ENCODE results near the gene NELL2.

Gene NELL2

DNA sequence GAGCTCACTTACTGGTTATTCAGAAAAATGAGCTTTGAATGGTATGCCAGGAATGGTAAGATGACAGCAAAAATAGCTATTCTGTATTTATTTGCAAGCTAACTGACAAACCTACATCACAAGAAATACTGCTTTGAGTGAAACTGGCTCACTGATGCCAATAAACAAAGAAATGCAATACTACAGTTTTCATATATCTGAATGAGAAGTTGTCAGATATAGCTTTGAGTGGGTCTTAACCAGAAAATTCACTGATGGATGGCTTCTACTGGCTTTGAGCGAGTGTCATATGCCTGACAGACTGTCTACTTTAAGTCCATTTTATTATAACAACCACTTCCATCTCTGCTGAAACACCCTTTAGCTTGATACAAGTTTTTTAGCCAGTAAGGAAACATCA is 330.1 kb downstream of the NELL2 start:
- no peak overlapping the region for H2AK5ac ChIP-seq (ENCODE audit: low read length)
- H3K4me2 ChIP-seq (ENCODE audit: low read length), result no peak overlapping the region
- no peak overlapping the region for H3K4ac ChIP-seq (ENCODE audit: low read depth, low read length)
- H3K27me3 ChIP-seq (ENCODE audit: insufficient read depth, low read length), result no peaks in the 10 kb centered on the region
- H2BK120ac ChIP-seq (ENCODE audit: insufficient read depth, low read length, poor library complexity), result no peak overlapping the region
- no peaks in the 10 kb centered on the region for H3K36me3 ChIP-seq (ENCODE audit: control insufficient read depth in 1 of 2, insufficient read depth in 2 of 2, low read length in 2 of 2)
- no peak overlapping the region for H3K23ac ChIP-seq (ENCODE audit: low read length)
- H3K4me1 ChIP-seq (ENCODE audit: control insufficient read depth in 1 of 2, insufficient read depth in 2 of 2, low read length in 2 of 2), result peaks cover 0 to 2% of the 10 kb centered on the region in 2 experiments
- no peak overlapping the region for H3K9ac ChIP-seq (ENCODE audit: low read length)
- DNase-seq, result no peak
- no peak overlapping the region for H4K8ac ChIP-seq (ENCODE audit: low read depth, low read length)
- H2AFZ ChIP-seq (ENCODE audit: insufficient read depth, low read length, poor library complexity), result no peak overlapping the region
- H2BK5ac ChIP-seq (ENCODE audit: low read depth, low read length, poor library complexity), result no peak overlapping the region
- no peak overlapping the region for H3K4me3 ChIP-seq (ENCODE audit: low read depth, low read length)
- H3K18ac ChIP-seq (ENCODE audit: low read length), result no peak overlapping the region
- H3K9me3 ChIP-seq (ENCODE audit: insufficient read depth, low read depth, low read length), result no peaks in the 10 kb centered on the region
- H3K79me1 ChIP-seq (ENCODE audit: low read length), result no peaks in the 10 kb centered on the region
- no CpG with 5 or more reads among the region's 1 CpG for WGBS (ENCODE audit: extremely low coverage, insufficient coverage, insufficient read length)
- H3K79me2 ChIP-seq (ENCODE audit: control insufficient read depth, insufficient read depth, low read length, poor library complexity), result no peaks in the 10 kb centered on the region
- H2BK12ac ChIP-seq (ENCODE audit: low read length), result no peak overlapping the region
- no peak overlapping the region for H3K27ac ChIP-seq (ENCODE audit: low read depth, low read length)
- no peak overlapping the region for H3K14ac ChIP-seq (ENCODE audit: low read length)
- H4K91ac ChIP-seq (ENCODE audit: low read depth, low read length), result no peak overlapping the region
- H4K12ac ChIP-seq (ENCODE audit: low read depth, low read length), result no peak overlapping the region

DNA sequence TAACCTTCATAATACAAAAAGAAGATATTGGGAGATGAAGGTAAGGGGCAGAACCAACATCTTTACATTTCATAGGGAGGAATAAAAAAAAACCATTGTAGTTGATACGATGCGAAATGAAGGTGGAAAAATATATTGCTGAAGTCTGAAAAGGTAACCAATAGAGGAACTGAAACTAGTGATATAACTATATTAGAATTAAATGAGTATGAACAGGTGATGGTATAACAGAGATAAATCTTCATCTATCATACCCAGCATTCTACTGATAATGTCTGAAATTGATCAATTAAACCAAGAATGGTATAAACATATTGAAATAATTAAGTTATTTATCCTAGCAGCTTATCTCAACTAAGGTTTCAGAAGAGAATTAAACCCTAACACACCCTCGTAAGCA is 332.1 kb downstream of the NELL2 start:
- WGBS (ENCODE audit: extremely low coverage, insufficient coverage, insufficient read length), result no CpG with 5 or more reads among the region's 3 CpGs

DNA sequence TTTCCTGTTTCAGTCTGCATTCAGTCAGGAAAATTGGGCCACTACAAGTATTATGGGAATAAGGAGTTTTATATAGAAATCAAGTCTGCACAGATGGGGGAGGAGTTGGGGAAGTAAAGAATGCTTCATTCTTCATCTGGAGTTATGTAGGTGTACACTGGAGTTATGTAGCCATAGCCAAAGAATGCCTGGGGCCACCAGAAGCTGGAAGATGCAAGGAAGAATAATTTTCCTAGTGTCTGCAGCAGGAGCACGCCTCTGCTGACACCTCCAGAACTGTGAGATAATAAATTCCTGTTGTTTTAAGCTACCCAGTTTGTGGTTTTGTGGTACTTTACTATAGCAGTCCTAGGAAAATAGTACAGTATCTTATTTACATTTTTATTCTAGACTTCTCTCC is 333.4 kb downstream of the NELL2 start:
- peaks cover 0 to 2% of the 10 kb centered on the region in 2 experiments for H3K4me1 ChIP-seq (ENCODE audit: control insufficient read depth in 1 of 2, insufficient read depth in 2 of 2, low read length in 2 of 2)

More for the DNA sequence above, 332.1 kb downstream of the NELL2 start:
- no peak overlapping the region for H3K14ac ChIP-seq (ENCODE audit: low read length)
- no peak overlapping the region for H3K23ac ChIP-seq (ENCODE audit: low read length)
- no peak overlapping the region for H3K27ac ChIP-seq (ENCODE audit: low read depth, low read length)
- H3K4me3 ChIP-seq (ENCODE audit: low read depth, low read length), result no peak overlapping the region
- no peak overlapping the region for H2AFZ ChIP-seq (ENCODE audit: insufficient read depth, low read length, poor library complexity)
- H4K8ac ChIP-seq (ENCODE audit: low read depth, low read length), result no peak overlapping the region
- no peak overlapping the region for H2BK5ac ChIP-seq (ENCODE audit: low read depth, low read length, poor library complexity)
- no peak overlapping the region for H3K4me2 ChIP-seq (ENCODE audit: low read length)
- H2AK5ac ChIP-seq (ENCODE audit: low read length), result no peak overlapping the region
- no peak overlapping the region for H3K9ac ChIP-seq (ENCODE audit: low read length)
- no peak overlapping the region for H3K18ac ChIP-seq (ENCODE audit: low read length)
- H3K9me3 ChIP-seq (ENCODE audit: insufficient read depth, low read depth, low read length), result no peaks in the 10 kb centered on the region
- no peak overlapping the region for H4K12ac ChIP-seq (ENCODE audit: low read depth, low read length)
- H3K4ac ChIP-seq (ENCODE audit: low read depth, low read length), result no peak overlapping the region
- no peaks in the 10 kb centered on the region for H3K27me3 ChIP-seq (ENCODE audit: insufficient read depth, low read length)
- no peak overlapping the region for H4K91ac ChIP-seq (ENCODE audit: low read depth, low read length)
- H3K4me1 ChIP-seq (ENCODE audit: control insufficient read depth in 1 of 2, insufficient read depth in 2 of 2, low read length in 2 of 2), result peaks cover 0 to 2% of the 10 kb centered on the region in 2 experiments
- H2BK12ac ChIP-seq (ENCODE audit: low read length), result no peak overlapping the region
- no peaks in the 10 kb centered on the region for H3K79me1 ChIP-seq (ENCODE audit: low read length)
- H3K79me2 ChIP-seq (ENCODE audit: control insufficient read depth, insufficient read depth, low read length, poor library complexity), result no peaks in the 10 kb centered on the region
- no peaks in the 10 kb centered on the region for H3K36me3 ChIP-seq (ENCODE audit: control insufficient read depth in 1 of 2, insufficient read depth in 2 of 2, low read length in 2 of 2)
- H2BK120ac ChIP-seq (ENCODE audit: insufficient read depth, low read length, poor library complexity), result no peak overlapping the region
- no peak for DNase-seq

DNA sequence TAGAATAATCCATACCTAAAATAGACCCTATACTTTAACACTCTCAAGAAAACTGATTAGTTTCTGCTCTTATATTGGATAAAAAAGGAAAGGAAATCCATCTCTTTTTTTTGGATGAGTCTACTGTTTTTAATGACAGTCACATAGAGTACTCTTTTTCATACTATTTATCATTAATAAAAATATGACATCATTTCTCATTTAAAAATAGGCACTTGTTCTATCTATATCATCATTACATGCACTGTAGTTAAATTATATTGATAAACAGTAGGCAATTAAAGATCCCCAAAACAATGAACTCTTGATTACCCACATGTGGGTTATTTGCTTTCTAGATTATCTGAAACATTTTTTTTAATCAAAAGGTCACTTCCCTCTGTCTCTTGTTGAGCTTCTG is 338.8 kb downstream of the NELL2 start:
- H2AK5ac ChIP-seq (ENCODE audit: low read length), result no peak overlapping the region
- H3K14ac ChIP-seq (ENCODE audit: low read length), result no peak overlapping the region
- no peak overlapping the region for H4K12ac ChIP-seq (ENCODE audit: low read depth, low read length)
- H3K27me3 ChIP-seq (ENCODE audit: insufficient read depth, low read length), result no peaks in the 10 kb centered on the region
- H3K4ac ChIP-seq (ENCODE audit: low read depth, low read length), result no peak overlapping the region
- H3K18ac ChIP-seq (ENCODE audit: low read length), result no peak overlapping the region
- no peak overlapping the region for H2BK5ac ChIP-seq (ENCODE audit: low read depth, low read length, poor library complexity)
- no peak overlapping the region for H2BK12ac ChIP-seq (ENCODE audit: low read length)
- H3K4me1 ChIP-seq (ENCODE audit: control insufficient read depth in 1 of 2, insufficient read depth in 2 of 2, low read length in 2 of 2), result no peaks in the 10 kb centered on the region
- no peak overlapping the region for H2BK120ac ChIP-seq (ENCODE audit: insufficient read depth, low read length, poor library complexity)
- H4K91ac ChIP-seq (ENCODE audit: low read depth, low read length), result no peak overlapping the region
- no peaks in the 10 kb centered on the region for H3K79me2 ChIP-seq (ENCODE audit: control insufficient read depth, insufficient read depth, low read length, poor library complexity)
- H3K23ac ChIP-seq (ENCODE audit: low read length), result no peak overlapping the region
- H3K27ac ChIP-seq (ENCODE audit: low read depth, low read length), result no peak overlapping the region
- no peaks in the 10 kb centered on the region for H3K9me3 ChIP-seq (ENCODE audit: insufficient read depth, low read depth, low read length)
- H3K4me3 ChIP-seq (ENCODE audit: low read depth, low read length), result no peak overlapping the region
- H2AFZ ChIP-seq (ENCODE audit: insufficient read depth, low read length, poor library complexity), result no peak overlapping the region
- H4K8ac ChIP-seq (ENCODE audit: low read depth, low read length), result no peak overlapping the region
- H3K4me2 ChIP-seq (ENCODE audit: low read length), result no peak overlapping the region
- H3K9ac ChIP-seq (ENCODE audit: low read length), result no peak overlapping the region
- no peak for DNase-seq
- no peaks in the 10 kb centered on the region for H3K36me3 ChIP-seq (ENCODE audit: control insufficient read depth in 1 of 2, insufficient read depth in 2 of 2, low read length in 2 of 2)
- H3K79me1 ChIP-seq (ENCODE audit: low read length), result no peaks in the 10 kb centered on the region

More for the DNA sequence above, 333.4 kb downstream of the NELL2 start:
- H3K4ac ChIP-seq (ENCODE audit: low read depth, low read length), result no peak overlapping the region
- no peak overlapping the region for H2BK5ac ChIP-seq (ENCODE audit: low read depth, low read length, poor library complexity)
- no peak overlapping the region for H2BK120ac ChIP-seq (ENCODE audit: insufficient read depth, low read length, poor library complexity)
- no peak overlapping the region for H4K91ac ChIP-seq (ENCODE audit: low read depth, low read length)
- H3K4me3 ChIP-seq (ENCODE audit: low read depth, low read length), result no peak overlapping the region
- no peak overlapping the region for H3K23ac ChIP-seq (ENCODE audit: low read length)
- H3K27ac ChIP-seq (ENCODE audit: low read depth, low read length), result no peak overlapping the region
- H4K12ac ChIP-seq (ENCODE audit: low read depth, low read length), result no peak overlapping the region
- WGBS (ENCODE audit: extremely low coverage, insufficient coverage, insufficient read length), result no CpG with 5 or more reads among the region's 1 CpG
- H2AK5ac ChIP-seq (ENCODE audit: low read length), result no peak overlapping the region
- DNase-seq, result no peak
- H3K4me2 ChIP-seq (ENCODE audit: low read length), result no peak overlapping the region
- H3K14ac ChIP-seq (ENCODE audit: low read length), result no peak overlapping the region
- H2AFZ ChIP-seq (ENCODE audit: insufficient read depth, low read length, poor library complexity), result no peak overlapping the region
- H3K9ac ChIP-seq (ENCODE audit: low read length), result no peak overlapping the region
- H3K79me2 ChIP-seq (ENCODE audit: control insufficient read depth, insufficient read depth, low read length, poor library complexity), result no peaks in the 10 kb centered on the region
- no peaks in the 10 kb centered on the region for H3K36me3 ChIP-seq (ENCODE audit: control insufficient read depth in 1 of 2, insufficient read depth in 2 of 2, low read length in 2 of 2)
- no peaks in the 10 kb centered on the region for H3K79me1 ChIP-seq (ENCODE audit: low read length)
- H3K9me3 ChIP-seq (ENCODE audit: insufficient read depth, low read depth, low read length), result no peaks in the 10 kb centered on the region
- no peak overlapping the region for H4K8ac ChIP-seq (ENCODE audit: low read depth, low read length)
- H3K18ac ChIP-seq (ENCODE audit: low read length), result no peak overlapping the region
- no peaks in the 10 kb centered on the region for H3K27me3 ChIP-seq (ENCODE audit: insufficient read depth, low read length)
- no peak overlapping the region for H2BK12ac ChIP-seq (ENCODE audit: low read length)

Data from trophoblast cell (in vitro differentiated cells and primary cell).